Cardiac muscle cell (in vitro differentiated cells and primary cell): ENCODE measurements around the gene ADO. TPM values are rescaled to one million over a fixed set of nuclear protein-coding genes. Genes with fewer than 3 reads are reported as not detected.

Experiments
- DNase-seq, 2 donors: peaks; one replicate each; pipeline versions ENCODE4 v3.0.0 to v3.0.0-alpha.2; 2010 to 2017; ENCODE audit warnings: low read depth in 1 of 2, low spot score in 1 of 2
- H3K27ac ChIP-seq: fragments of 200-600 bp; sonication (generic); 2 replicates; pipeline ENCODE4 v1.5.1; 2016
- H3K27me3 ChIP-seq: fragments of 200-600 bp; sonication (generic); 2 replicates; pipeline ENCODE4 v1.6.0; 2016; ENCODE audit warnings: control low read depth
- H3K36me3 ChIP-seq: fragments of 200-600 bp; sonication (generic); 2 replicates; pipeline ENCODE4 v1.5.1; 2016; ENCODE audit warnings: control low read depth
- H3K4me1 ChIP-seq: fragments of 200-600 bp; sonication (generic); 2 replicates; pipeline ENCODE4 v1.8.1; 2017; ENCODE audit warnings: low read depth, mild to moderate bottlenecking, mixed run types
- H3K4me3 ChIP-seq: fragments of 200-600 bp; sonication (generic); 2 replicates; pipeline ENCODE4 v1.5.1; 2016; ENCODE audit warnings: mild to moderate bottlenecking
- H3K9me3 ChIP-seq: fragments of 200-600 bp; sonication (generic); 2 replicates; pipeline ENCODE4 v1.5.1; 2017; ENCODE audit warnings: low read depth, mild to moderate bottlenecking, control low read depth
- polyA plus RNA-seq: library from polyadenylated mRNA; unstranded; fragments of >200 nt; fragmentation: Nextera tagmentation; extraction: Ambion mirVana; gene quantifications from 2 replicates; pipeline ENCODE4 v1.2.1, GENCODE V29; 2016
- total RNA-seq: library from RNA; depleted of rRNA; stranded (reverse); fragments of >200 nt; gene quantifications from 2 replicates; pipeline ENCODE4 v1.2.3, GENCODE V29; 2016
- TF ChIP-seq, protein P1 (sequence below): IDR thresholded peaks from 2 replicates; pipeline ENCODE4 v1.5.1; 2012; ENCODE audit warnings: low read depth, mild to moderate bottlenecking, low read length

ADO gene
- total and polyA plus RNA-seq, 2 experiments from 2014 or later: 6.8 to 29.4 TPM

DNA sequence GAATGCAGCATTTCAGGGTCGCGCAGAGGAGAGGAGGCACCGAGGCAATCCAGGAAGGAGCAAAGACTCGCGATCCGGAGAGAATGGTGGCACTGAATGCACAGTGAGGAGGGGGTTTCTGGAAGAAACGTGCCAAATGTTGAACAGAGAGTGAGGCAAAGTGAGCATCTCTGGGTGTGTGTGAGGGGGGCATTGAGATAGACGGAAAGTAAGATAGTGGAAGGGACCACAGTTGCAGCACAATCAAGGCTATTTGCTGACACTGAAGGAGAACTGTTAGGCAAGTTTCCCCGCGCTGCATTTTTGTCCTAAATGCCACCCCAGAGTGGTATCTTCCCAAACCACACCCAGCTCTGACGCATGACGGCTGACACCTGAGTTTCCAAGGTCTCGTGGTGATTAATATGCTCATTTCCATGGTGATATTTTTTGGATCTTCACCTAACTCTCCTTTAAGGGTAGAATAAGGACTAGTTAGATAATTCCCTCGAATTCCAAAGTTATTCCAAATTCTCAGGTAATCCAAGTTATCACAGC lies 14.4 kb upstream of the ADO start:
- no peak for DNase-seq
- Histone ChIP-seq H3K36me3 (no peaks in the 10 kb centered on the region), H3K4me1 (no peaks in the 10 kb centered on the region), H3K4me3 (no peak overlapping the region), H3K27ac (no peak overlapping the region), H3K27me3 (no peaks in the 10 kb centered on the region), H3K9me3 (no peaks in the 10 kb centered on the region)
- TF ChIP-seq, protein P1, sequence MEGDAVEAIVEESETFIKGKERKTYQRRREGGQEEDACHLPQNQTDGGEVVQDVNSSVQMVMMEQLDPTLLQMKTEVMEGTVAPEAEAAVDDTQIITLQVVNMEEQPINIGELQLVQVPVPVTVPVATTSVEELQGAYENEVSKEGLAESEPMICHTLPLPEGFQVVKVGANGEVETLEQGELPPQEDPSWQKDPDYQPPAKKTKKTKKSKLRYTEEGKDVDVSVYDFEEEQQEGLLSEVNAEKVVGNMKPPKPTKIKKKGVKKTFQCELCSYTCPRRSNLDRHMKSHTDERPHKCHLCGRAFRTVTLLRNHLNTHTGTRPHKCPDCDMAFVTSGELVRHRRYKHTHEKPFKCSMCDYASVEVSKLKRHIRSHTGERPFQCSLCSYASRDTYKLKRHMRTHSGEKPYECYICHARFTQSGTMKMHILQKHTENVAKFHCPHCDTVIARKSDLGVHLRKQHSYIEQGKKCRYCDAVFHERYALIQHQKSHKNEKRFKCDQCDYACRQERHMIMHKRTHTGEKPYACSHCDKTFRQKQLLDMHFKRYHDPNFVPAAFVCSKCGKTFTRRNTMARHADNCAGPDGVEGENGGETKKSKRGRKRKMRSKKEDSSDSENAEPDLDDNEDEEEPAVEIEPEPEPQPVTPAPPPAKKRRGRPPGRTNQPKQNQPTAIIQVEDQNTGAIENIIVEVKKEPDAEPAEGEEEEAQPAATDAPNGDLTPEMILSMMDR: no peak

DNA sequence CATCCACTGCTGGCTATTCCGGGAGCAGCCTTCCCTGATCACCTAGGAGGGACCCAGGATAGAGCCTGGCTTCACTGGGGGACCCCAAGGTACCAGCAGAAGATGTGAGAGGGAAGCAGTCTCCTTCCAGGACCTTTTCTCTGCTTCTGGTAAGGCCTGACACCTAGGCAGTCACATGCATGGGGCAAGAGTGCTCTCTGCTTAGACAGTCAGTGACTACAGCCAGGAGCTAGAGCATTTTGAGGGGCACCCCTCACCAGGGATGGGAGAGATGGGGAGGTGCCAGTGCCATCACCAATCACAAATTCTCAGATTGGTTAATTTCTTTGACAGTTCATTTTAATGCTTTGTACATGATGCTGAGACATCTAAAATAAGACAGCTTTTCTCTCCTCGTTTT lies 13.9 kb upstream of the ADO start:
- no peak for DNase-seq
- no peaks in the 10 kb centered on the region for H3K4me1 ChIP-seq

DNA sequence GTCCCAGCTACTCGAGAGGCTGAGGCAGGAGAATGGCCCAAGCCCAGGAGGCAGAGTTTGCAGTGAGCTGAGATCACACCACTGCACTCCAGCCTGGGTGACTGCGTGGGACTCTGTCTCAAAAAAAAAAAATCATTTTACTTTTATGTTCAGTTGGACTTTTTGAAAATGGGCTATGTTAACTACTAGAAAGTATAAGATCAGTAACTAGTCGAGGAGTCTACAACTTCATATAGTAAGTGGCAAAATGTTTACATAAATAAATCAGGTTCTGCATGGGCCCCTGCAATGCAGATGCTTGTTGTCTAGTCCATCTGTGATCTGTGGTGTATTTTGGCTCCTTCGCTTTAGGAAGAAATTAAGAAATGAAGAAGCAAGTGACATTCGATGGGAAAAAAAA lies 12.3 kb upstream of the ADO start:
- no peak overlapping the region for H3K27ac ChIP-seq
- no peaks in the 10 kb centered on the region for H3K9me3 ChIP-seq
- no peaks in the 10 kb centered on the region for H3K4me1 ChIP-seq
- H3K36me3 ChIP-seq: no peaks in the 10 kb centered on the region
- H3K27me3 ChIP-seq: no peaks in the 10 kb centered on the region
- H3K4me3 ChIP-seq: no peak overlapping the region
- TF ChIP-seq, protein P1: no peak
- DNase-seq: no peak

More for the DNA sequence above, 13.9 kb upstream of the ADO start:
- Histone ChIP-seq H3K27me3 (no peaks in the 10 kb centered on the region), H3K27ac (no peak overlapping the region), H3K4me3 (no peak overlapping the region), H3K9me3 (no peaks in the 10 kb centered on the region), H3K36me3 (no peaks in the 10 kb centered on the region)
- TF ChIP-seq, protein P1: no peak

DNA sequence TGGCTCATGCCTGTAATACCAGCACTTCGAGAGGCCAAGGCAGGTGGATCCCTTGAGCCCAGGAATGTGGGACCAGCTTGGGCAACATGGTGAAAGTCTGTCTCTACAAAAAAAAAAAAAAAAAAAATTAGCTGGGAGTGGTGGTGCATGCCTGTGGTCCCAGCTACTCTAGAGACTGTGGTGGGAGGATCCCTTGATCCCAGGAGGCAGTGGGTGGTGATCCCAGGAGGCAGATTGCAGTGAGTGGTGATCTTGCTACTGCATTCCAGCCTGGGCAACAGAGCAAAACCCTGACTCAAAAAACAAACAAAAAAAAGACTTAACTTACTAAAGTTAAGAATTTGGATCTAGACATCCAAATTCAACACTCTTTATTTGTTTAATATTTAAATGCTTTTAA lies 10.2 kb upstream of the ADO start:
- Histone ChIP-seq H3K36me3 (no peaks in the 10 kb centered on the region), H3K4me1 (no peaks in the 10 kb centered on the region), H3K9me3 (no peaks in the 10 kb centered on the region), H3K27me3 (no peaks in the 10 kb centered on the region), H3K27ac (no peak overlapping the region), H3K4me3 (no peak overlapping the region)
- DNase-seq: peak in 1 of 2 donors; percentile 59
- TF ChIP-seq, protein P1: no peak

DNA sequence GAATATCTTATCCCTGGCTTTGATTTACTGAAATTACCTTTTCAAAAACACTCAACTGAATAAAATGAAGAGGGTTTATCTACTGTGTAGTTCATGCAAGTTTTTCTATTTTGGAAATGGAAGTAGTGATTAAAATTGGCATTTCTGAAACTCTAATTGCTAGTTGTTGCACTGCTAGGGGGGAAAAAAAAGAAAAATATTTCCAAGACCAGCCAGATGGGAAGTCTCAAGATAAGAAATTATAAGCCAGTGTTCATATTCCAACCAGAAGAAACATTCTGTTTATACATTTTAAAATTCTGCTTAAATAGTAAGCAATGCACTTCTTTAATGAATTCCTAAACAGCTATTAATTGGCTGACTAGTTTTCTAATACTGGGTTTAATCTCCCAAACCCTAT lies 9.4 kb upstream of the ADO start:
- no peaks in the 10 kb centered on the region for H3K27me3 ChIP-seq
- no peak overlapping the region for H3K4me3 ChIP-seq
- H3K36me3 ChIP-seq: no peaks in the 10 kb centered on the region
- H3K4me1 ChIP-seq: no peaks in the 10 kb centered on the region
- H3K9me3 ChIP-seq: no peaks in the 10 kb centered on the region
- TF ChIP-seq, protein P1: no peak
- no peak overlapping the region for H3K27ac ChIP-seq
- peak in 1 of 2 donors; percentile 21 for DNase-seq
